WTC11 (cell line): ENCODE results near the gene PTGIS. TPM values are rescaled to one million over a fixed set of nuclear protein-coding genes. Genes with fewer than 3 reads are reported as not detected.

Experiments used
- ATAC-seq: fragments of 200-7000 bp; cut with Tn5 transposase; 2 replicates; pipeline ENCODE4 v1.10.0; 2021; ENCODE audit warnings: mild to moderate bottlenecking, moderate library complexity
- CTCF ChIA-PET: fragments of 300-600 bp; sonication (Branson Sonifier 250); formaldehyde crosslinking; loops from one replicate; lab custom pipeline; 2021; ENCODE audit warnings: antibody characterized with exemption; lab: Charles Lee
- POLR2A ChIA-PET: fragments of 350-600 bp; sonication (Branson Sonifier 250); formaldehyde crosslinking; loops from one replicate; lab custom pipeline; 2021; ENCODE audit warnings: antibody characterized with exemption; lab: Charles Lee
- DNase-seq: peaks from one replicate; pipeline ENCODE4 v3.0.0; 2021; ENCODE audit warnings: low spot score
- H3K27ac Mint-ChIP-seq: 2 replicates; pipeline ENCODE4 v1.8.0; 2021; ENCODE audit warnings: mixed read lengths
- H3K27me3 Mint-ChIP-seq: 2 replicates; pipeline ENCODE4 v1.8.0; 2021; ENCODE audit warnings: low read depth, mild to moderate bottlenecking, moderate library complexity, mixed read lengths
- H3K36me3 Mint-ChIP-seq: 2 replicates; pipeline ENCODE4 v1.8.0; 2021; ENCODE audit warnings: mixed read lengths
- H3K4me1 Mint-ChIP-seq: 2 replicates; pipeline ENCODE4 v1.8.0; 2022; ENCODE audit warnings: mixed read lengths
- H3K4me3 Mint-ChIP-seq: 2 replicates; pipeline ENCODE4 v1.8.0; 2021; ENCODE audit warnings: mild to moderate bottlenecking, moderate library complexity, mixed read lengths
- H3K9me3 Mint-ChIP-seq: 2 replicates; pipeline ENCODE4 v1.8.0; 2021; ENCODE audit warnings: mixed read lengths
- CREB1 ChIP-seq: sonication (generic); formaldehyde crosslinking; IDR thresholded peaks from 2 replicates; pipeline ENCODE4 v1.8.0; 2023; ENCODE audit warnings: mild to moderate bottlenecking, missing genetic modification reagents
- E2F1 ChIP-seq: sonication (generic); formaldehyde crosslinking; IDR thresholded peaks from 2 replicates; pipeline ENCODE4 v1.8.0; 2022; ENCODE audit warnings: mild to moderate bottlenecking, missing genetic modification reagents
- E2F5 ChIP-seq: sonication (generic); formaldehyde crosslinking; IDR thresholded peaks from 2 replicates; pipeline ENCODE4 v1.8.1; 2022; ENCODE audit warnings: mild to moderate bottlenecking, moderate library complexity, missing genetic modification reagents
- ETV6 ChIP-seq: sonication (generic); formaldehyde crosslinking; IDR thresholded peaks from 2 replicates; pipeline ENCODE4 v1.8.1; 2022; ENCODE audit warnings: mild to moderate bottlenecking, missing genetic modification reagents
- JUN ChIP-seq: sonication (generic); formaldehyde crosslinking; IDR thresholded peaks from 2 replicates; pipeline ENCODE4 v1.8.0; 2023; ENCODE audit warnings: mild to moderate bottlenecking, missing genetic modification reagents
- KAT7 ChIP-seq: sonication (generic); formaldehyde crosslinking; IDR thresholded peaks from 2 replicates; pipeline ENCODE4 v1.8.1; 2023; ENCODE audit warnings: missing genetic modification reagents, mild to moderate bottlenecking, borderline replicate concordance
- NFE2L1 ChIP-seq: sonication (generic); formaldehyde crosslinking; IDR thresholded peaks from 2 replicates; pipeline ENCODE4 v1.8.1; 2023; ENCODE audit warnings: missing genetic modification reagents
- NFYB ChIP-seq: sonication (generic); formaldehyde crosslinking; conservative IDR thresholded peaks from 2 replicates; pipeline ENCODE4 v1.8.0; 2022; ENCODE audit warnings: low read depth, missing genetic modification reagents
- RELA ChIP-seq: sonication (generic); formaldehyde crosslinking; IDR thresholded peaks from 2 replicates; pipeline ENCODE4 v1.8.1; 2022; ENCODE audit warnings: missing genetic modification reagents, mild to moderate bottlenecking, borderline replicate concordance
- SMAD4 ChIP-seq: sonication (generic); formaldehyde crosslinking; IDR thresholded peaks from 2 replicates; pipeline ENCODE4 v1.8.0; 2022; ENCODE audit warnings: mild to moderate bottlenecking, missing genetic modification reagents
- SOX15 ChIP-seq: fragments of 250-450 bp; sonication (Bioruptor Pico); IDR thresholded peaks from 2 replicates; pipeline ENCODE4 v1.9.0; 2021; ENCODE audit warnings: mild to moderate bottlenecking
- TCF7 ChIP-seq: sonication (generic); formaldehyde crosslinking; IDR thresholded peaks from 2 replicates; pipeline ENCODE4 v1.8.0; 2022; ENCODE audit warnings: mild to moderate bottlenecking, low read depth, missing genetic modification reagents, moderate library complexity
- TEAD4 ChIP-seq: sonication (generic); formaldehyde crosslinking; IDR thresholded peaks from 2 replicates; pipeline ENCODE4 v1.8.0; 2022; ENCODE audit warnings: mild to moderate bottlenecking, missing genetic modification reagents
- USF1 ChIP-seq: sonication (generic); formaldehyde crosslinking; IDR thresholded peaks from 2 replicates; pipeline ENCODE4 v1.8.0; 2022; ENCODE audit warnings: mild to moderate bottlenecking, missing genetic modification reagents
- USF2 ChIP-seq: sonication (generic); formaldehyde crosslinking; IDR thresholded peaks from 2 replicates; pipeline ENCODE4 v1.8.1; 2023; ENCODE audit warnings: mild to moderate bottlenecking, missing genetic modification reagents, moderate library complexity
- ZMAT4 ChIP-seq: fragments of 250-450 bp; sonication (Bioruptor Pico); IDR thresholded peaks from 2 replicates; pipeline ENCODE4 v1.9.0; 2021; ENCODE audit warnings: mild to moderate bottlenecking
- ZNF138 ChIP-seq: sonication (generic); formaldehyde crosslinking; conservative IDR thresholded peaks from 2 replicates; pipeline ENCODE4 v1.8.1; 2022; ENCODE audit warnings: mild to moderate bottlenecking, moderate library complexity, missing genetic modification reagents
- ZNF219 ChIP-seq: sonication (generic); formaldehyde crosslinking; IDR thresholded peaks from 2 replicates; pipeline ENCODE4 v1.8.0; 2023; ENCODE audit warnings: missing genetic modification reagents, mild to moderate bottlenecking, borderline replicate concordance
- ZNF281 ChIP-seq: sonication (generic); formaldehyde crosslinking; IDR thresholded peaks from 2 replicates; pipeline ENCODE4 v1.8.0; 2023; ENCODE audit warnings: mild to moderate bottlenecking, missing genetic modification reagents
- ZNF317 ChIP-seq: sonication (generic); formaldehyde crosslinking; IDR thresholded peaks from 2 replicates; pipeline ENCODE4 v1.8.1; 2023; ENCODE audit warnings: low read depth, mild to moderate bottlenecking, moderate library complexity, missing genetic modification reagents, borderline replicate concordance
- total RNA-seq: library from RNA; stranded (reverse); gene quantifications from 3 replicates; pipeline ENCODE4 v1.2.3, GENCODE V29; 2021

Gene PTGIS
- total RNA-seq, 1 experiment from 2014 or later: 24.3 TPM

- Mint-ChIP-seq H3K9me3 (peaks cover 10% of the 10 kb centered on the region), H3K27me3 (no peaks in the 10 kb centered on the region), H3K4me3 (no peak overlapping the region), H3K36me3 (peaks cover 27% of the 10 kb centered on the region), H3K4me1 (peaks cover 3% of the 10 kb centered on the region; the same call in 1 of the 2 replicates), H3K27ac (no peak overlapping the region)
- no peak for TF ChIP-seq TCF7 (CRISPR knock-in tag)
- no peak for TF ChIP-seq JUN (CRISPR knock-in tag)
- no peak for TF ChIP-seq NFE2L1 (CRISPR knock-in tag)
- TF ChIP-seq SMAD4 (CRISPR knock-in tag): no peak
- no peak for TF ChIP-seq USF1
- TF ChIP-seq USF2: no peak
- TF ChIP-seq TEAD4: no peak
- TF ChIP-seq NFYB (CRISPR knock-in tag): no peak
- TF ChIP-seq ZNF317 (CRISPR knock-in tag): no peak
- TF ChIP-seq ZMAT4 (CRISPR knock-in tag): no peak
- no peak for TF ChIP-seq E2F1
- TF ChIP-seq CREB1 (CRISPR knock-in tag): no peak
- TF ChIP-seq ZNF138 (CRISPR knock-in tag): no peak
- TF ChIP-seq KAT7 (CRISPR knock-in tag): no peak
- no peak for TF ChIP-seq E2F5
- TF ChIP-seq RELA (CRISPR knock-in tag): no peak
- no peak for TF ChIP-seq ZNF219 (CRISPR knock-in tag)
- no peak for TF ChIP-seq ETV6
- DNase-seq: no peak
- peak; percentile 40; the same call in 1 of the 2 replicates for ATAC-seq
- ChIA-PET CTCF (interaction anchor here (0.7 to 10.6 kb wide), 6 partner anchors 11 to 343 kb away, joined by 3 to 540 read pairs (median 3); no protein-coding TSS in a partner anchor), POLR2A (no interaction called here)
Observed at GRCh38 chr20:49545572-49545971, 22.4 kb downstream of the PTGIS start.

GRCh38 chr20:49544535-49544934 is 23.4 kb downstream of the PTGIS start:
- DNase-seq (no peak), ATAC-seq (no peak)
- TF ChIP-seq SOX15 (CRISPR knock-in tag) (no peak), ZNF281 (CRISPR knock-in tag) (no peak)
- ChIA-PET POLR2A (no interaction called here), CTCF (interaction anchor here (0.7 to 10.6 kb wide), 5 partner anchors 8 to 155 kb away, joined by 3 to 540 read pairs (median 5); no protein-coding TSS in a partner anchor)
- Mint-ChIP-seq H3K27me3 (no peaks in the 10 kb centered on the region), H3K36me3 (peaks cover 33% of the 10 kb centered on the region), H3K4me3 (no peak overlapping the region), H3K27ac (no peak overlapping the region), H3K9me3 (peaks cover 10% of the 10 kb centered on the region), H3K4me1 (peaks cover 3% of the 10 kb centered on the region; the same call in 1 of the 2 replicates)
